ENCODE results near the gene MRPL36.

The MRPL36 gene

DNA sequence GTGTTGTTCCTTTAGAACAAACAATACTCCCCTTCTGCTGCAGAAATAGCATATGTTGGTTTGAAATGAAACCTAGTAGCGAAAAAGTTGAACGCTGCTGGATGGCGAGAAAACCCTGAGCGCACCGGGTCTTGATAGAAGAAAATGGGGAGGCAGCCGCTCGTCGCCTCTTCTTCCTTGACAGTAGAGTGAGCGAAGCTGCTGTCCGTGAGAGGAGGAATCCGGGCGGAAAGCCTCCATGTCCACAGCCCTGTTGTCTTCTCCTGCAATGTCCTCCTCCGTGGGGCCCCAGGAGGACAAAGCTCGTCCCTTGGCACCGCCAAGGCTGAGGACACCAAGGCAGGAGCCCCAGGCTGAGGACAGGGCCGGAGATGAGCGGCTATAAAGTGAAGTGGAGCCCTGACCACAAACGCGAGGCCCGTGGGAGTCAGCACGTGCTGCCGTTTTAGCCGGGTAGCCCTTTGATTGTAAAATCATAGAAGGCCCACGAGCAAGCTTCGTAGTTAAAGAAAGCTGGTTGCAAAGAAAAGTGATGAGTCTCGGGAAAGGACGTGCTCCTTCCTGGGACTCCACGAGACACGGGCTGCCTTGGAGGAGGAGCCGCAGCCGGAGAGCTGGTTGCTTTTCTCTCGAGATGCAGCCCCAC is 35.6 kb downstream of the MRPL36 start:
- DNase-seq (ENCODE audit: low read depth): no peak
- H3K4me3 ChIP-seq (ENCODE audit: low read depth, low read length): no peak overlapping the region
- TF ChIP-seq, protein P1, sequence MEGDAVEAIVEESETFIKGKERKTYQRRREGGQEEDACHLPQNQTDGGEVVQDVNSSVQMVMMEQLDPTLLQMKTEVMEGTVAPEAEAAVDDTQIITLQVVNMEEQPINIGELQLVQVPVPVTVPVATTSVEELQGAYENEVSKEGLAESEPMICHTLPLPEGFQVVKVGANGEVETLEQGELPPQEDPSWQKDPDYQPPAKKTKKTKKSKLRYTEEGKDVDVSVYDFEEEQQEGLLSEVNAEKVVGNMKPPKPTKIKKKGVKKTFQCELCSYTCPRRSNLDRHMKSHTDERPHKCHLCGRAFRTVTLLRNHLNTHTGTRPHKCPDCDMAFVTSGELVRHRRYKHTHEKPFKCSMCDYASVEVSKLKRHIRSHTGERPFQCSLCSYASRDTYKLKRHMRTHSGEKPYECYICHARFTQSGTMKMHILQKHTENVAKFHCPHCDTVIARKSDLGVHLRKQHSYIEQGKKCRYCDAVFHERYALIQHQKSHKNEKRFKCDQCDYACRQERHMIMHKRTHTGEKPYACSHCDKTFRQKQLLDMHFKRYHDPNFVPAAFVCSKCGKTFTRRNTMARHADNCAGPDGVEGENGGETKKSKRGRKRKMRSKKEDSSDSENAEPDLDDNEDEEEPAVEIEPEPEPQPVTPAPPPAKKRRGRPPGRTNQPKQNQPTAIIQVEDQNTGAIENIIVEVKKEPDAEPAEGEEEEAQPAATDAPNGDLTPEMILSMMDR (IDR thresholded peaks at IDR 0.05; ENCODE audit: low read depth, low read length, missing control alignments): no peak
- in situ Hi-C loops (cut with HindIII; ENCODE audit: low sequenced_read_pairs): no loop called here

DNA sequence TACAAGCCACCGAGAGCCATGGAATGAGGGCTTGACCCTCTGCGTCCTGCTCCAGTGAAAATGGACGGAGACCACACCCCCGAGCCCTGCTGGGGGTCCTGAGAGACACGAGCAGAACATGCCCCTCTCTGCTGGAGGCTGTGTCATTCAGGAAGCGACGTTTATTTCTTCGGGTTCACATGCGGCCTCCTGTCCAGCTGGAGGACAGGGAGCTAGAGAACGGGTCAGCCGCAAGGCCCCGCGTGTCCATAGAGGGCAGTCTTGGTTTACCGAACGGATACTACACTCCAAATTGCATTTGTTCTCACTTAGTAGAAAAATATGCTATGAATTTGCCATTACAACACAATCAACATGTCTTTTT is 36.1 kb downstream of the MRPL36 start:
- H3K4me3 ChIP-seq (ENCODE audit: low read depth, low read length): no peak overlapping the region
- TF ChIP-seq, protein P1 (IDR thresholded peaks at IDR 0.05; ENCODE audit: low read depth, low read length, missing control alignments): peak; percentile 93
- in situ Hi-C loops (cut with HindIII; ENCODE audit: low sequenced_read_pairs): no loop called here
- peak; percentile 57 for DNase-seq (ENCODE audit: low read depth)

DNA sequence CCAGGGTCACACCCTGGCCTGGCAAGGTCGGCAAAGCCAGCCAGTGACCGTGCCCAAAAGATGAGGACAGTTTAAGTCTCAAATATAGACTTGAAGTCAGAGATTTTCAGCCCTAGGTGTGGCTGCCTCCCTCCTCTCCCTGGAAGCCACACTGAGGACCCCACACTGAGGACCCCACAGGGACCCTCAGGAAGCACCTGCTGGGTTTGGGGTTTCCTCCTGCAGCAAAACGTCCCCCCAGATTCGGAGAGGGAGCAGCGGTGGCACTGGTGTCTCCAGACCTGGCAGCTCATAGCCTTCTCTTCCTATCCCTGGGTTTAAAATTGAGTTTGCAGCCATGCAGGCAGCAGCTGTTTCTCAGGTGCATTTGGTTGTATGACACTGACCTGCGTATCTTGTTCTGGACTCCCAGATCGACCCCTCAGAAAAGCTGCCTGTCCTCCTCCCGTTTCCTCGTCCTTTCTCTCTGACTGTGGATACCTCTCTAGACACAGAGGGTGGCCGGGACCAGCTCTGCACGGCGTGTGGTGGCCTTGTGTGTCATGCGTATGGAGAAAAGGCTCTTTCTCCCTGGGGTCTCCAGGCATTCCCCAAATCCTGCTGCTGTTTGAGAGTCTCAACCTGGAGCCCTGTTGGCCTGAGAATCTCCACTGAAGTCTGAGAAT is 36.6 kb downstream of the MRPL36 start:
- DNase-seq (ENCODE audit: low read depth): no peak
- in situ Hi-C loops (cut with HindIII; ENCODE audit: low sequenced_read_pairs): no loop called here
- H3K4me3 ChIP-seq (ENCODE audit: low read depth, low read length): no peak overlapping the region
- TF ChIP-seq, protein P1 (IDR thresholded peaks at IDR 0.05; ENCODE audit: low read depth, low read length, missing control alignments): no peak

DNA sequence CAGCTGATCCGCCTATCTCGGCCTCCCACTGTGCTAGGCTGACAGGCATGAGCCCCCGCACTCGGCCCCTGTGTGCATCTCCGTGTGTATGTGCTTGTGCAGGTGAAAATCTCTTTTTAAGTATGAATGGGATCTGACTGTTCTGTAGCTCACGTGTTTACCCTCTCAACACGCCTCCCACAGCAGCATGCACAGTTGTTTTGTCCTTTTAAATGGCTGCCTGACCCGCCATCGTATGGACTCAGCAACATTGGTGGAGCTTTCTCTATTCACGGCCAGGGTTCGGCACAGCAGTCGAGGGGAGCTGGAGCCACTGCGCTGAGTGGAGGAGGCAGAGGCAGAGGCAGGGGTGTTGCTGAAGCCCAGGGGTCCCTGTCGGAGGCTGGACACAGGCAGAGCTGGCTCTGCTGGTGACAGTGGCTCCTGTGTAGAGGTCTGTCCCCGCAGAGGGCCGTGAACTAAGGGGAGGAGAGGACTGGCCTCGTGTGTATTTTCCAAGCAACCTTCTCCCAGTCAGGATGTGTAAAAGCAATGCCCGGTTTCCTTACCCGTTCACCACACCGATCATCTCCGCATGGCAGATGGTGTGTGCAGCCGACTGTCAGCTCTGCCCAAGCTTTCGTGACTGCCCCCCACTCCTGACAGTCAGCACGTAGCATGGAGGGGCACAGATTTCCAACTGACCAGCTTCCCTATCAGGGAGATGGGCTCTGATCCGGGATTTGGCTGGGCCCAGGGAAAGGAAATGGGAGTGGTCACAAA is 37.3 kb downstream of the MRPL36 start:
- TF ChIP-seq, protein P1 (IDR thresholded peaks at IDR 0.05; ENCODE audit: low read depth, low read length, missing control alignments): no peak
- in situ Hi-C loops (cut with HindIII; ENCODE audit: low sequenced_read_pairs): no loop called here
- no peak overlapping the region for H3K4me3 ChIP-seq (ENCODE audit: low read depth, low read length)
- DNase-seq (ENCODE audit: low read depth): no peak

DNA sequence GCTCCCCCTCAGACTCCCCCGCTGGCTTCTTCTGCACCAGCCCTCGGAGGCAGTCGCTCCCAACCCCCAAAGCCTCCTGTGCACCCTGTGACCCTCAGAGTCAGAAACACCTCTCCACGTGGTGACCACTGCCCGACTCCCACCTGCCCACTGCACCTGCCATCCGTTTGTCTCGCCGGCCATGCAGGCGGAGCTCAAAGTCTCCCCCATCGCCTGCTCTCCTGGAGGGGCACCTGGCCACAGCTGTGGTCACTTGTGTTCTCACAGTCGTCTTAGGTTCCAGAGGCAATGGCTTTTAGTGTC is 38.2 kb downstream of the MRPL36 start:
- in situ Hi-C loops (cut with HindIII; ENCODE audit: low sequenced_read_pairs): no loop called here
- TF ChIP-seq, protein P1 (IDR thresholded peaks at IDR 0.05; ENCODE audit: low read depth, low read length, missing control alignments): no peak
- no peak overlapping the region for H3K4me3 ChIP-seq (ENCODE audit: low read depth, low read length)
- no peak for DNase-seq (ENCODE audit: low read depth)

DNA sequence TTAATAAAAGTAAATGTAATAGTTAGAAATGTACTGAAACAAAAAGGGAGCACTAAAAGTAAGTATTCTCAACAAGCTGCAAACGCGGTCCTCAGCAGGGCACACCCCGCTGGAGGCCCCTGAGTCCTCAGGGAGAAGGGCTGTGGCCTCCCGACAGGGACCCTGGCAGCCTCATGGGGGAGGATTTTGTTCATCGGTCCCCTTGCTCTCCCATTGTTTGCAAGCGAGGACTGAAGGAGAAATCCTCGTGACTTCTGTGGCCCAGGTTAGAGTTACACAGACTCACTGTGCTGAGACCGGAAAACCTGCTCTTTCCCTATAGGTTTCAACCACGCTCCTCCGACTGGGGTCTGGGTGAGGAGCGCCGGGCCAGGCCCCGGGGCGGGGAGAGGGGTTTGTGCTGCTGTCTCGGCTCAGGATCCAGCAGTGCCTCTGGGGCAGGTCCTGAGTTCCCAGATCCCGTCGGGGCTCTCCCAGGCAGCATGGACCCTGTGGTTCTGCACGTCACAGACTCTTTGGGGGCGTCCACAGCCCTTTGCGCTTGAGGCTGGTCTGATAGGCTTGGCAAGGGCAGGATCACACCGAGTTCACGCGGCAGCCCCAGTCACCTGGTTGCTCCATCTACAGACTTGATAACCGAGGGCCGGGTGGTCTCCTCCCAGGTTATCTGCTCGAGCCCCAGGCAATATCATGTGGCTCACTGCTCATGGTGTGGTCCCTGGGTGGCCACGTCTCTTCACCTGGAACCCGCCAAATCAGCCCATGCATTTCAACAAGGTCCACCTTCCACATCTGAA is 38.8 kb downstream of the MRPL36 start:
- TF ChIP-seq, protein P1 (IDR thresholded peaks at IDR 0.05; ENCODE audit: low read depth, low read length, missing control alignments): no peak
- no peak for DNase-seq (ENCODE audit: low read depth)
- H3K4me3 ChIP-seq (ENCODE audit: low read depth, low read length): no peak overlapping the region
- in situ Hi-C loops (cut with HindIII; ENCODE audit: low sequenced_read_pairs): no loop called here
